Measurements from ENCODE around the gene GPR21.
A peak's percentile ranks its signal among the peaks of the same experiment; 100 is the strongest.

Gene GPR21

GRCh38 chr9:123028973-123029372 lies 4.5 kb upstream of the GPR21 start:
- peak in 6 of 42 donors; percentile 9 to 54 (median 31) for DNase-seq
- intact Hi-C loops (cut with DNase I), result no loop called here

GRCh38 chr9:123031963-123032362 lies 1.5 kb upstream of the GPR21 start:
- intact Hi-C loops (cut with DNase I), result no loop called here
- no peak for DNase-seq

- peak in 25 of 42 donors; percentile 11 to 63 (median 32) for DNase-seq
- intact Hi-C loops (cut with DNase I), result no loop called here
These were observed 566 bp downstream of the GPR21 start for GRCh38 chr9:123033864-123034601.

GRCh38 chr9:123034881-123035510 lies 1.5 kb downstream of the GPR21 start:
- intact Hi-C loops (cut with DNase I), result no loop called here
- peak in 10 of 42 donors; percentile 13 to 55 (median 24) for DNase-seq

- intact Hi-C loops (cut with DNase I), result no loop called here
- DNase-seq, result no peak
These were observed 2.3 kb downstream of the GPR21 start for GRCh38 chr9:123035791-123036190.

- intact Hi-C loops (cut with DNase I), result no loop called here
- DNase-seq, result no peak
These were observed 3.6 kb downstream of the GPR21 start for GRCh38 chr9:123036893-123037545.

- intact Hi-C loops (cut with DNase I), result no loop called here
These were observed 6.3 kb downstream of the GPR21 start for GRCh38 chr9:123039617-123040219.

GRCh38 chr9:123040801-123041200 lies 7.3 kb downstream of the GPR21 start:
- DNase-seq, result no peak
- intact Hi-C loops (cut with DNase I), result no loop called here

More at GRCh38 chr9:123039617-123040219, 6.3 kb downstream of the GPR21 start:
- no peak for DNase-seq

GRCh38 chr9:123041489-123041888 lies 8.0 kb downstream of the GPR21 start:
- no peak for DNase-seq
- intact Hi-C loops (cut with DNase I), result no loop called here

- intact Hi-C loops (cut with DNase I), result no loop called here
- no peak for DNase-seq
These were observed 9.8 kb downstream of the GPR21 start for GRCh38 chr9:123043081-123043939.

- no peak for DNase-seq
- intact Hi-C loops (cut with DNase I), result no loop called here
These were observed 11.1 kb downstream of the GPR21 start for GRCh38 chr9:123044586-123044985.

GRCh38 chr9:123046406-123047195 lies 13.1 kb downstream of the GPR21 start:
- intact Hi-C loops (cut with DNase I), result no loop called here
- no peak for DNase-seq

- intact Hi-C loops (cut with DNase I), result no loop called here
- no peak for DNase-seq
These were observed 15.3 kb downstream of the GPR21 start for GRCh38 chr9:123048748-123049147.

GRCh38 chr9:123049589-123050222 lies 16.2 kb downstream of the GPR21 start:
- intact Hi-C loops (cut with DNase I), result no loop called here

GRCh38 chr9:123053046-123053445 lies 19.6 kb downstream of the GPR21 start:
- DNase-seq, result no peak
- intact Hi-C loops (cut with DNase I), result no loop called here

More at GRCh38 chr9:123049589-123050222, 16.2 kb downstream of the GPR21 start:
- no peak for DNase-seq

- intact Hi-C loops (cut with DNase I), result no loop called here
- no peak for DNase-seq
These were observed 20.2 kb downstream of the GPR21 start for GRCh38 chr9:123053711-123054110.

- intact Hi-C loops (cut with DNase I), result no loop called here
- DNase-seq, result peak in 1 of 42 donors; percentile 12
These were observed 25.4 kb downstream of the GPR21 start for GRCh38 chr9:123058834-123059233.

All from head of caudate nucleus (tissue), 42 donors.